Erythroblast (primary cell): ENCODE measurements around the gene KIAA1671.

Experiments
- GATA1 ChIP-seq: IDR thresholded peaks from 2 replicates; pipeline ENCODE4 v1.6.1; 2011; ENCODE audit warnings: low read depth, mild to moderate bottlenecking, control low read depth, low read length, moderate library complexity
- POLR2A ChIP-seq: IDR thresholded peaks from 2 replicates; pipeline ENCODE4 v1.6.1; 2011; ENCODE audit warnings: mild to moderate bottlenecking, low read length

DNA sequence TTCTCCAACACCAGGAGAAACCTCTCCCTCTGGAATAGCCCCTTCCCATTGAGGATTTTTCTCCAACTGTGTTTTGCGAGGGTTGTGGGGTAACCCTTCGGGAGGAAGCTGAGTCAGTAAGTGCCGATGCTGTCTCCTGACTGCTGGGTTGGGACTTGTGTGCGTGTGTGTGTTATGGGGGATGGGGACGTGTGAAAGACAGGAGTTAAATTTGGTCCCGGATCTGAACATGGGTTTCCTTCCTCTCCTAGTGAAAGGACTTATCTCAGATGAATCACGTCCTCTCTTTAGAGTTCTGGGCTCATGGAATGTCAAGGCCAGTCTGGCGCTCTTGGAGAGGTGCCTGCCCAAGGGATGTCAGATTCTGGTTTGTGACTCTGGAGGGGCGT lies 33.3 kb downstream of the KIAA1671 start:
- TF ChIP-seq POLR2A: no peak
- no peak for TF ChIP-seq GATA1
